Posterior cingulate gyrus (tissue), 11 donors: ENCODE measurements around the gene DESI2.
"Not testable (repeated sequence)": the region's sequence is repeated elsewhere in the genome, so short reads cannot be mapped to it uniquely, and the experiment has no call there.

Experiments used
- DNase-seq, 10 donors: peaks; one replicate each; pipeline versions ENCODE4 v3.0.0 to v3.0.0-alpha.2; 2020 to 2021; ENCODE audit warnings: mixed read lengths in 3 of 10
- intact Hi-C: fragments of 100-400 bp; cut with DNase I; formaldehyde crosslinking; loops from one replicate; pipeline ENCODE4 v1.15.1; 2023

Gene DESI2

DNA sequence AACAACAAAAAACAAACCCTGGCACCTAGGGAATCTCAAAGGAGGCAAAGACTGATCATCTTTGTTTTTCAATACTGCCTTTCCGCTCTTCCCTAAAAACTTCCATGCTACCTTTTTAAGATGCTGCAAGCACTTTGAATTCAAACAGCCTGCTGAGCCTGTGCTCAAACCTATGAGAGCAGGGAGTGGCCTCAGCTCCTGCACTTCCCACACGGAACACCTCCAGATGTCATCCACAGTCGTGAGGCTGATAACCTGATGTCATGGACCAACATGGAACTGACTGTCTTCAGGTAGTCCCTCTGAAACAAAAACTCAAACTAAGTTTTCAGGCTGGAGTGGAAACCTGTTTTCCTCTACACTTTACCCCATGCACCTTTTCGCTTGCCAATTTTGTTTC, 46.8 kb downstream of the DESI2 start:
- DNase-seq, result no peak
- intact Hi-C loops, result no loop called here

DNA sequence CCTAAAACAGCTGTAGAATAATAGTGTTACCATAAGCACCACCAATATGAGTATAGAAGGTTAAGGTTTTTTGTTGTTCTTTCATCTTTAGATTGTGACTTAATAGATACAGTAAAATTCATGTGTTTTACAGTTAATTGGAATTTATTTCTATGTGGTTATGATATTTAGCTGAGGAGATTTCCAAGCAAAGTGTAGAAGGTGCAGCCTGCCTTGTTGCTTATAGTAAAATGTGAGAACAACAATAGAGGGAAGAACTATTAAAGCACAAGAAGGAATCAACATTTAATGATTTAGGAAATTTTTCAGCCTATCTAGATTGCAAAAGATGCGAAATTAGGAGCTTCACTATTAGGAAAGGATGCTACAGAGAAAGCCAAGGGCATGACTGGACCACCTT, 47.9 kb downstream of the DESI2 start:
- no peak for DNase-seq
- intact Hi-C loops, result no loop called here

DNA sequence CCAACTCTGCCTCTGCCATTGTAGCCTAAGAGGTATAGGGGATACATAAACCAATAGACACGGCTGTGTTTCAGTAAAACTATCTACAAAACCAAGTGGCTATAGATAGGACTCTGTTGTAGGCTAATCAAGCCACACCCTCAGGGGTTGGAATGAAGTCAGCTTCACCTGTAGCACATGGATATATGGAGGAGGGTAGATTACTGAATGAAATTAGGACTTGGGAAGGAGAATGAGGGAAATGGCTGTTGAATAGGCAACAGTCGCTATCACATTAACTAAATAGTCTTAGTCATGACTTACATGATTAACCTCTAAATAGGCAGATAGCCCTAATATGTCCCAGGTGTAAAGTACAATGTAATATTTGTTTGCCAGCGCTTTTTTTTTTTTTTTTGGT, 49.7 kb downstream of the DESI2 start:
- intact Hi-C loops, result no loop called here
- DNase-seq, result no peak

DNA sequence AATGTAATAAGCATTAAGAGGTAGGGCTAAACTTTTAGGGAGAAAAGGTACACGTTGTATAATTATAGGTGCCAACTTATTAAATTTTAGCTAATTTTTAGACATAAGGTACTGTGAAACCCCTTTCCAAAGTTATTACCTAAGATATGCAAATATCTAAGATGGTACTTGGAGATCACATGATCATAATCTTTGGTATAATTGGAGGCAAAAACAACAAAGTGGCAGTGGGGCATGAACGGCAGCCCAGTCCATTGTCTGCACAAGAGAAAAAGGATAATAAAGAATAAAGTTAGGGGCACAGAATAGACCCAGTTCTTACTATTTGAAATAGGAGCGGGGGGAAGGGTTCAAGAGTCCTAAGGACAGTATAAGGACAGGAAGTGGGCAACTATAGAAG, 51.2 kb downstream of the DESI2 start:
- DNase-seq, result no peak
- intact Hi-C loops, result no loop called here

DNA sequence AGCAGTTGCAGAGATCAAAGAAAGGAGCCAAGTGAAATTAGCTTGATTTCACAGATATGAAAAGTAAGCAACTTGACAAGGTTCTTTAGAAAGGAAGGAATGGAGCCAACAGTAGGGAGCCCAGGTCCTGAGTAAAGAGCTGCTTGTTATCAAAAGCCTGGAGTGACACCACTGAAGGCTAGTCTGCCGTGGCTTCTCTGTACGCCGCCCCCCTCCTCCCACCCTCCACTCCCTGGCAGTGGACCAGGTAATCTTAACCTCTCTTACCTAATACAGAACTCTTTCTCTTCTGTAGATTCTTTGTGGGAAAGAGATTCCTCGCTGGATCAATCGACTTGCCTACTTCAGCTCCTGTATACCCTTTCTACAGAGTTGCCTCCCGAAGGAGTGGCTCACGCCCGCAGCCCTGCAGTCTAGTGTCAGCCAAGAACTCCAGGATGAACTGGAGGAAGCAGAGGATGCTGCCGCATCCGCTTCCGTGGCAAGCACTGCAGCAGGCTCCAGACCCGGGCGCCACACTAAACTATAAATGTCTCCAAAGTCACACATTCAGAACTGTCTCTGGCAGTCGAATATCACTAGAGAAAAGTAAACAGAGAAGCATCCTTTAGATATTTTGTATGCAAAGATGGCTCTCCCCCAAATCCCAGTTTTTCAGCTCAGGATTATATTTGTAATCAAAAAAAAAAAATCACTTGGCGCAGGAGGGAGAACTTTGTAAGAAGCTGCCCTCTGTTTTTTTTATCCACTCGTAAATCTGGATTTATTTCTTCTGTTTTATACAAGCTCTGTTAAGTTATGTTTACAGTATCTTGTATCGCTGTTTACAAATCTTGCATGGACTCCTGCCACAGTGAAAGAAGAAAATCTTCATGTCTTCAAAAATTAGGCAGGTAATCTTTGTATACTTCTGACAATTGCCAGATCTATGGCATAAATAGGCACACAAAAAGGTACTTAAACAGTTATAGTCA, 52.6 kb downstream of the DESI2 start:
- DNase-seq, result peak in 3 of 10 donors; percentile 12 to 79 (median 14)
- intact Hi-C loops, result no loop called here

DNA sequence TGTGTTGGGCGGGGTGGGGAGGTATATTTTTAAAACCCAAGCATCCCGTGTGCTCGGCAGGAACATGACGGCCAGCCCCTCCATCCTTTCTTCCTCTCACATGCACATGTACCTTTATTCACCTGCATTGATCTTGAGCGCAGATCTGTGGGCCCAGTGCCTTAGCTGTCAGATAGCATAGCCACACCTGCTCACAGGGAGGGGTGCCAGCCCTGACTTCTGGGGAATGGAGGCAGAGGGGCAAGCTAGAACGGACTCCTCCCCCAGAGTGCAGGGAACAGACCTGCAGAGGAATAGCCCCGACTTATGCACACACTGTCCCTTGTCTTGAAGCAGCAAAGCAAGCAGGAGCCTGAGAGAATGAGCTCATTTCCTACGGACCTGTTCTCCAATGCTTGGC, 56.1 kb downstream of the DESI2 start:
- intact Hi-C loops, result no loop called here
- peak in 1 of 10 donors; percentile 72 for DNase-seq

DNA sequence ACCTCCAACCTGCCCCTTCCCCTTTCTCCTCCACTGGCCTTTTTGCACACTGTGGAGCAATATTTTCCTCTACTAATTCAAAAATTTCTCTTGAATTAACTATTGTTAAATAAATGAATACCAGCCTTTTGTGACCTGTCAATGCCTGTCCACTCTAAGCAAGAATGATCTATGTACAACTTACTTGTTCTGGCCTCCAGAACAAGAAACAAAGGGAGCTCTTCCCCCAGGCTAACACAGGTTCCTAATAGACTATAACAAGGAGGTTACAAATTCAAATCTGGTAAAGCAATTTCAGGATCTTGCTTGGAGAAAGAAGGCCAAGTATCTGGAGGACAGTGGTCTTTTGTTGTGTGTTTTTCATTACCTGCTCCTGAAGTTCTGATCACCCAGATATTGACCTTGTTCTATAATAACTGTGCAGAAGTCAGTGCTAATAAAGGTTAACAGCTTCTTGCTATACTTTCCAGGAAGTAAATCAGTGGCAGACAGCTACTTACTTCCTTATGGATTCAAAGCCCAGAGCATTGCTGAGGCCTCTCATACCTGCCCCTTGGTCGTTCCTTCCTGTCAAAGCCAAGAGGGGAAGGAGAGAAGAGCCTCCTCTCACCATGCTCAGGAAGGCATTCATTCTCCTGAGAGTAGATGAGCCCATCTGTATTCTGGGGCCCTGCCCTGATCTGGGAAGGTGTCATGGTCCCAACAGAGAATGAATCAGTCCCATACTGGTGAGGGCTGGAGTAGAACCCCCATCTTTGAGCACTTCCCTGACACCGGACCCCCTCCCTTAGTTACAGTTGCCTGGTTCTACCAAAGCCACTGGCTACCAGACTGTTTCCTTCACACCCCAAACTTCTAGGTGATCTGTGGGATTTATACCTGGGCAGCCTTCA, 56.8 kb downstream of the DESI2 start:
- no peak for DNase-seq
- intact Hi-C loops, result no loop called here

DNA sequence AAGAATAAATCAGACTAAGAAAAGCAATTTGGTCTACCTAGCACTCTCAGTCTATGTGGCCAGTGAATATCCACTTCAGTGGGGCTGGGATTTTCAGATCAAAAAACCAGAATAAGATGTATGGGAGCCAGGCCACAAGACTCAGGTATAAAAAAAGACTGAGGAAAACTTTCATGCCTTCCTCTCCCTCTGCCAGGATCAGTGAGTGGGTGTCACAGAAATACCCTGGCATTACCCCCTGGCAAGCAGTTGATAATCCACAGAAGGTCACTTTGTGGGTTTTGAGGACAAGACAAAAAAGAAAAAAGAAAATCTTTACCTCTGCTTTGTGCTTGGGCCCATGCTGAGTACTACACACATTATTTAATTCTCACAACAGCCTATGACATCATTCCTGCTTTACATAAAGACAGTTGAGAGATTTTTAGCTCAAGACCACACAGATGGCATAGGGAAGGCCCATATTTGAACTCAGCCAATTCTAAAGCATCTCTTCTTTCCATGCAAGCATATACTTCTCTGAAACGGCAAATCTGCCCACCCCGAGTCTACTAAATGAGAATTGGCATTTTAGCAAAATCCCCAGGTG, 57.6 kb downstream of the DESI2 start:
- intact Hi-C loops, result no loop called here
- DNase-seq, result no peak

DNA sequence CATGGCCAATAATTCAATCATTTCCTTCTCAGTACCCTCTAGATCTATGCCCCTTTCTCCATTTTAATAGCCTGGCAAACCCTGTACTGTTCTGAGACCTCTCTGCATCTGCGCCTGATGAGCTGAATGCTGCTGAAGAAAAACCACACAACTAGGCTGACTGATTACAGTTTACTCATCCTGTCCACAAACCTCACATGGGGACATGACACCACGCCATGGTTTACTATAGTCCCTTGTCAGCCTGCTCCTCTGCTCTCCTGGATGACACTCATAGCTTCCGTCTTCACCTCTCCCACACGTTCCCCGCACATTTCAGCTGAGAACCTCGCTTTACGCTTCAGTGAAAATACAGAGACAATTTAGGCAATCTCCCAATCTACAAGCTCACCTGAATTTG, 59.7 kb downstream of the DESI2 start:
- intact Hi-C loops, result no loop called here
- no peak for DNase-seq

DNA sequence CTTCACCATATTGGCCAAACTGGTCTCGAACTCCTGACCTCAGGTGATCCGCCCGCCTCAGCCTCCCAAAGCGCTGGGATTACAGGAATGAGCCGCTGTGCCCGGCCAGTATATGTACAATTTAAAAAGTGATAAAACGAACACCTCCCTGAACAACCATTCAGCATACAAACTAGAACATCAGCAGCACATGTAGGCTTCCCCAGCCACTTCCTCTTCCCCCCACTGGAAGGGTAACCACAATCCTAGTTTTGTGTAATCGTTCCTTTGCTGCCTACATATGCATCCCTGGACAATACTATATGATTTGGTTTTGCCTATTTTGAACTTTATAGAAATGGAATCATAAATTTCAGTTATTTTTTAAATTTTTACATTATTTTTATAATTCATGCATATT, 60.4 kb downstream of the DESI2 start:
- DNase-seq, result no peak
- intact Hi-C loops, result no loop called here

DNA sequence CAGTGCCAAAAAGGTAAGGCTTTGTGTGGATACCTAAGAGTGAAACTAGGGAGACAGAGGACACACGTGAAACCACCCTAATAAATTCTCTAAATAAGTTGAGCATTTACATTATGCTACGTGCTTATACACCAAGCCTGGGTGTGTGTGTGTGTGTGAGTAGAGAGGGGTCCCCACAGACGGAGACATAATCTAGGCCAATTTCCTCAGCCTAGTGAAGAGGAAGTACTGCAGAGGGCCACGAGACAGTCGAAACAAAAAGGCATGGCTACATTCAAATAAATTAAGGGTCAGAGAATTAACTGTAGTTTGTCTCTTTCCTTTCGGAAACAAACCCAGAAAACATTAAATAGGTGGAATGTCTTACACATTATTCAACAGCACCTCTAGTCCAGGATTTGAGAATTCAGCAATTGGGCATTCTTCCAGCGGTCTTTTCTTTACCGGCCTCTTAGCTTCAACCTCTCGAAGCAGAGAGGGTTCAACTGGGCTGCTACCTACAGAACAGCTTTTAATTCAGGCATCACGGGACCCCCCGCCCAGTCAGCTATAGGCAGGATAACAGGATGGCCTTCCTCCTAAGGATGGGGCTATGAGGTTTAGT, 75.0 kb downstream of the DESI2 start:
- no peak for DNase-seq
- intact Hi-C loops, result no loop called here

DNA sequence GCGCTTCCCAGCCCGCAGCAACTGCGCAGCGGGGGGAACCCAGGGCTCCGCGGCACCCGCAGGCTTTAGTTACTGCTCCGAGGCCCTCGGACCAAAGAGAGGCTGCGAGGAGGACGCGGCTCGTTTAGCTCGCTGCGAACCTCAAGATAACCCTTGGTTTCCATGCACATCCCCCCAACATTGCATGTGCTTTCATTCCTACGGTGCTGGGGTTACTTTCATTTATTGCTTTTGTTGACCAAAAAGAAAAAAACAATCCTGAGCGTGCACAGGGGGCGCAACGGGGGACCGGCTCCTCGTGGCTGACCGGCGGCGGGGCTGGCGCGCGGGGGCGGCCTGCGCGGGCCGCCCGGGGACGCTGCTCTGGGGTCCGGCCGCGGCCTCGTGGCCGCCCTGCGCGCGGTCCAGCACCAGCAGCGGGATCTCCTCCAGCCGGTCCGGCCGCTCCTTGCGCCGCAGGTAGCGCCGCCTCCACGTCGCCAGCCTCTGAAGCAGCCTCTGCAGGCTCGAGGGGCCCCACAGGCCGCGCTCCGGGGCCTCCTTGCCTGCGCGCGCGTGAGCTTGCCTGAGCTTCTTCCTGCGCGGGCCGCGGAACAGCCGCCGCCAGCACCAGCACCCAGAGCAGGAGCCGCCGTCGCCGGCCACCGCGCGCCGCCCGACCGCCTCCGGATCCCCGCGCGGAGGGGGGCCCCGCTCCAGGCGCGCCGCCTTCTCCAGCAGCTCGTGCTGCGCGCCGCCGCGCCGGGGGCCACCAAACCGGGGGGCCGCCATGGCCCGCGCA, 77.4 kb downstream of the DESI2 start:
- DNase-seq, result peak in 9 of 10 donors; percentile 15 to 91 (median 39)
- intact Hi-C loops, result no loop called here

DNA sequence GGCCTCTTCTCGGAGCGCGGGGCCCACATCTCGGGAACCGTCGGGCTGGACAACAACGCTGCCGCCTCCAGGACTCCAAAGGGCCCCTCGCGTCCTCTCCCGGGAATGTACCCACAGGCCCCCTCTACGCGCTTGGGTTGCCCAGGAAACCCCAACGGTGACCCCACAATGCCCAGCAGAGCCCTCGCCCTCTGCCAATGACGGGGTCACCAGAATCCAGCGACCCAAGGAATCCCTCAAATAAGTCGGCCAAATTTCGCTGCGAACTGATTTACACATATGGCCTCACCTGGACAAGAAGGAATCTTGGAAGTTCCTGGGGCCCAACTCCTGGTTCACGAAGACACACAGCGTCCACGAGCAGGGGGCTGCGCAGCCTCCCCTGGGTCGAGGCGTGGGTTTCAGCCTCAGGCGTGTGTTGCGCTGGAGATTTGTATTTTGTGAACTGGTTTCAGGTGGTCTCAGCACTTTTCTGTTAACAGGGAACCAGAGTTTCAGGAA, 78.1 kb downstream of the DESI2 start:
- intact Hi-C loops, result no loop called here
- peak in 1 of 10 donors; percentile 70 for DNase-seq

DNA sequence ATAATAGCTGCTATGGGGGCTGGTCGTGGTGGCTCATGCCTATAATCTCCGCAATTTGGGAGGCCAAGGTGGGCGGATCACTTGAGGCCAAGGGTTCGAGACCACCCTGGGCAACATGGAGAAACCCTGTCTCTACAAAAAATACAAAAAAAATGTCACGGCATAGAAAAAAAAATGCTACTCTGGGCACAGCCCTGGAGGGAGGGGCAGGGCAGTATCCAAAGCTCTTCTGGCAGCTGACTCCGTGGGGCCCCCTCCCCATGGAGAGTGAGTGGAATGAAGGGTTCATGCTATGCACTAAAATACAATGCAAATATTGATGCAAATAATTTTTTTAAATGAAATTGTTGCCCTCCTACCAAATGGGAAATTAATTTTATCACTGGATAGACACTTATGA, 78.7 kb downstream of the DESI2 start:
- intact Hi-C loops, result no loop called here

DNA sequence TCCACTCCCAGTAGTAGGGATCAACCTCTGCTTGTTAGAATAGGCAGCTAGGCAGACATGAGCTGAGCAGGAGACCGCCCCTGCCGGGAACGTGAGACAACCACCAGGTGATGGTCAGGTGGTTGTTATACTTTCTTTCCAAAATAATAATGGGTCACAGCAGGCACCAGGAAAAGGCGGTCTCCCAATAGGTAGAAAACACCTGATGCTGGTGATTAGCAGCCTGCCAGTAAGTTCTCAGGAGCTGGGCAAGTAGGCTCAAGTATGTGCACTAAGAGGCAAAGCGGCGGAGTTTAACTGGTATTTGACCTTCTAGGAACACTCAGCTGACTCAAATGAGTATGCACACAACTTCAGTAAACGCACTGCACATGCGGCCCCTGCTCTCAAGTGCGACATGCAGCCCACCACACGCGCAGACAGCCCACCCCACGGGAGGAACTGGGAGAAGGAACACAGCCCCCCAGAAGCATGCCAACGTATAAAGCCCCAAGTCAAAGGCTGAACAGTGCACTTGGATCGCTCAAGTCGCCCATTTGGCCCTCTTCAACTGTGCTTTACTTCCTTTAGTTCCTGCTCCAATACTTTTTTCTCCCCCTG, 80.0 kb downstream of the DESI2 start:
- intact Hi-C loops, result no loop called here
- peak in 1 of 10 donors; percentile 44 for DNase-seq

More for the DNA sequence above, 78.7 kb downstream of the DESI2 start:
- peak in 1 of 10 donors; percentile 6 for DNase-seq

DNA sequence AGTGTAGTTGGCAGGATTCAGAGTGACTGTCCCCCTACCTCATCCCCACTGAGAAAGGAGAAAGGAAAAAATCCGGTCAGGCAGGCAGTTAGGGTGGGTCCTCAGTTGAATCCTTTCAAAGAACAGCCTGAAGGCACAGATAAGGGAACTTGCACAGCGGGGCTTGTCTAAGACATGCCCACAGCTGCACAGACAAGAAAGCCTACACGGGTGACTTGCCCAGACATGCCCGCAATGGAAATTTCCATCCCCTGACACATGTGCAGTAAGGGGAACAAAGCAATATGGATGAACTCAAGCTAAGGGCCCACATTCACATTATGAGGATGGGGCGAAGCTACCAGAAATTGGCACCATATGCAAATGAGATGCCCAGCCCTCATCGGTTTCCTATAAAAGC, 82.5 kb downstream of the DESI2 start:
- DNase-seq, result no peak
- intact Hi-C loops, result no loop called here

DNA sequence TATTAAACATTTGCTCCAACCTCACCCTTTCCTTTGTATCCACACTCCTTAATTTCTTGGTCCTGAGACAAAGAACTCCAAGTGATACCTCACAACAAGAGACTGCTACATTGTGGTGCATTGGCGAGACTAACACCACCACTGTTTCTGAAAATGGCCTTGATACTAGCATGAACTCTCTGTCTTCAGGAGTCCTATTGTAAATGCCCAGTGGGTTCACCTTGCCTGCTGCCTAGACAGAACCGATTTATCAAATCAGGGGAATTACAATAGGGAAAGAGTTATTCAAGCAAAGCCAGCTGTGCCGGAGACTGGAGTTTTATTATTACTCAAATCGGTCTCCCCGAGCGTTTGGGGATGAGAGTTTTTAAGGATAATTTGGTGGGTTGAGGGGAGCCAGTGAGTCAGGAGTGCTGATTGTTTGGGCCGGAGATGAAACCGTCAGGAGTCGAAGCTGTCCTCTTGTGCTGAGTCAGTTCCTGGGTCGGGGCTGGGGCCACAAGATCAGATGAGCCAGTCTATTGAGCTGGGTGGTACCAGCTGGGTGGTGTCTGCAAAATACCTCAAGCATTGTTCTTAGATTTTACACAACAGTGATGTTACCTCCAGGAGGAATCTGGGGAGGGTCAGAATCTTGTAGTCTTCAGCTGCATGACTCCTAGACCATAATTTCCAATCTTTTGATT, 83.1 kb downstream of the DESI2 start:
- DNase-seq, result no peak
- intact Hi-C loops, result no loop called here

DNA sequence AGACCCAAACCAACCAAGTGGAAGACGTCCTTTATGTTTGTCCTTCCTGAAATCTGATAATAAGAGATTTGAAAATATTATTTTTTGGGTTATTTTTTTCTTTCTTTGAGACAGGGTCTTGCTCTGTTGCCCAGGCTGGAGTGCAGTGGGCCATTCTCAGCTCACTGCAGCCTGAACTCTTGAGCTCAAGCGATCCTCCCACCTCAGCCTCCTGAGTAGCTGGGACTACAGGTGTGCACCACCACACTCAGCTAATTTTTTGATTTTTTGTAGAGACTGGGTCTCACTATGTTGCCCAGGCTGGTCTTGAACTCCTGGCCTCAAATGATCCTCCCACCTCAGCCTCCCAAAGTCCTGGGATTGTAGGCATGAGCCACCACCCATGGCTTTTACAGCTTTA, 86.2 kb downstream of the DESI2 start:
- intact Hi-C loops, DNase-seq: not testable (repeated sequence)
